Measurements from ENCODE around the gene CCDC88C. TPM values are rescaled to one million over a fixed set of nuclear protein-coding genes. Genes with fewer than 3 reads are reported as not detected.

Gene CCDC88C
- total RNA-seq, 6 experiments from 2014 or later = 0.09 to 0.61 (median 0.19) TPM; not detected in 3

GRCh38 chr14:91291786-91292405, 125.7 kb downstream of the CCDC88C start:
- H3K27me3 Mint-ChIP-seq (ENCODE audit: insufficient read depth) = peaks cover 22% of the 10 kb centered on the region
- no peak overlapping the region for H3K4me3 Mint-ChIP-seq
- no peaks in the 10 kb centered on the region for H3K4me1 Mint-ChIP-seq (ENCODE audit: low read depth)
- no peak for DNase-seq
- TF ChIP-seq CTCF (IDR thresholded peaks at IDR 0.05) = no peak
- no peaks in the 10 kb centered on the region for H3K9me3 Mint-ChIP-seq
- no peaks in the 10 kb centered on the region for H3K36me3 Mint-ChIP-seq (ENCODE audit: low read depth)
- H3K27ac Mint-ChIP-seq = no peak overlapping the region

DNA sequence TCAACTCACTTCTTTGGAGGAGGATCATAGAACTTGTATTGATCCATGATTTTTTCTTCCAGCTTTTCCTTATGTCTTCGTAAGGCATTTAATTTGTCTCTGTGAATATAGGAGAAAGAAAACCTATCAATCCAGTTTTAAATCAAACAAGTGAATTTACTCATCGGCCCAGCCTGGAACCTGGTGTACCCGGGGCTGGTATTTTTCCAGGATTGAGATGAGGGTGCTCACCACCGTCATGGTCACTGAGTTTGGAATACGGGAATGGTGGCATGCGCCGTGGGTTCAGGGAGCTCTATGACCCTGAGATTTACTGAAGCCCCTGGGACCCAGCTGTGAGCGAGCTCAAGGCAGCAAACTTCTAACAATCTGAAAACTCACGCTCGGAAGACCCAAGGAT, 126.6 kb downstream of the CCDC88C start:
- TF ChIP-seq CTCF (IDR thresholded peaks at IDR 0.05) = no peak
- Mint-ChIP-seq H3K36me3 (ENCODE audit: low read depth) (no peaks in the 10 kb centered on the region), H3K27me3 (ENCODE audit: insufficient read depth) (peaks cover 14% of the 10 kb centered on the region), H3K4me3 (no peak overlapping the region), H3K4me1 (ENCODE audit: low read depth) (0 out of 2 replicates have a peak, but pooled peaks cover 5% of the 10 kb centered on the region), H3K9me3 (no peaks in the 10 kb centered on the region), H3K27ac (no peak overlapping the region)
- no peak for DNase-seq

DNA sequence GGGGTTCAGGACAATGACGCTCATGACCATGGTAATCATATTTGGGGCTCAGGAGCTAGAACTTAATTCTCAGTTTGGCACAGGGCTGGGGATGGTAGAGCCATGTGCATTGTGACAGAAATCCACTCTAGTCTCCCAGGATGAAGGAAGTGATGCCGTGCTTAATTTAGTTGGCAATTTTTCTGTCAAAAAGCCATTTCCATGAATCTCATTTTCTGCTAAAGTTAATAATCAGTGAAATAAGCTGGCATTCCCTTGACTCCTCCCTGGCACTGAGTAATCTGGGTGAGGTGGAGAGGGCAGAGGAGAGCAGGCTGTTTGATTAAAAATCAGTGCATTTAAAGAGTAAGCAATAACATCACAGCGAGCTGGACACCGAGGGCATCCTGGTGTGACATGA, 128.2 kb downstream of the CCDC88C start:
- peaks cover 12% of the 10 kb centered on the region for H3K27me3 Mint-ChIP-seq (ENCODE audit: insufficient read depth)
- peaks cover 18% of the 10 kb centered on the region for H3K4me1 Mint-ChIP-seq (ENCODE audit: low read depth)
- no peaks in the 10 kb centered on the region for H3K9me3 Mint-ChIP-seq
- H3K4me3 Mint-ChIP-seq = no peak overlapping the region
- H3K27ac Mint-ChIP-seq = no peak overlapping the region
- H3K36me3 Mint-ChIP-seq (ENCODE audit: low read depth) = no peaks in the 10 kb centered on the region
- DNase-seq = no peak
- no peak for TF ChIP-seq CTCF (IDR thresholded peaks at IDR 0.05)

DNA sequence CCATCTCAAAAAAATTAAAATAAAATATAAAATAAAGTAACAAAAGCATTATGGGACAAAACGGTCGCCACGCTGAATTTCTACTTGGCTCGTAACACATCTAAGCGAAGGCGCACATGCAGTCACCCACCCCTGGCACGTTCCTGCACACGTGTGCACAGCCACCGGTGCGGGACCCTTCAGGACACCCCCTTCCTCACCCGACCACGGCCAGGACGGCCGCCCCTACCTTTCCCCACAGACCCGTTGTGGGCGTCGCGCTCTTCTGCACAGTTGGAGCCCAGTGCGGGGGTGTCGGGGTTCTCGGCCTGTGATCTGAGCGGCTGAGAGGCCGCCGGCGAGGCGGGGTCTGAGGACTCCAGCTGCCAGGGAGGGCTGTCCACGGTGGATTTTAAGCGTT, 128.7 kb downstream of the CCDC88C start:
- no peaks in the 10 kb centered on the region for H3K9me3 Mint-ChIP-seq
- DNase-seq = no peak
- no peak overlapping the region for H3K4me3 Mint-ChIP-seq
- H3K27me3 Mint-ChIP-seq (ENCODE audit: insufficient read depth) = peaks cover 12% of the 10 kb centered on the region
- H3K27ac Mint-ChIP-seq = no peak overlapping the region
- TF ChIP-seq CTCF (IDR thresholded peaks at IDR 0.05) = no peak
- H3K36me3 Mint-ChIP-seq (ENCODE audit: low read depth) = no peaks in the 10 kb centered on the region
- peaks cover 24% of the 10 kb centered on the region for H3K4me1 Mint-ChIP-seq (ENCODE audit: low read depth)

DNA sequence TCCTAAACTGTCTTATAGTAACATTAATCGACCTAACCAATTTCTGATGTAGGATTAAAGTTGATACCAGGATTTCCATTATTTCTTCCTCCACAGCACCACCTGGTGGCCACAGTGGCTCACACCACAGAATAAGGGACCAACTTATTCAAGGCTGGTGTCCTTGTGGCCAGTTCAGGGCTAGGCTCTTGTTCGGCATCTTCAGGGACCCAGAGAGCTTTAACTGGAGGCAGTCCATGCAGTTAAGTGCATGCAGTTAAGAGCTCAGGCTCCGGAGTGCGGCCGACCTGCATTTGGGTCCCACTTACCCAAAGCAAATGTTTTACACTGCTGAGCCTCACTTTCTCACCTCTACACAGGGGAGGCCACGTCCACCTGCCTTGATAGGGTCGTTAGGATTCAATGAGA, 131.1 kb downstream of the CCDC88C start:
- TF ChIP-seq CTCF (IDR thresholded peaks at IDR 0.05) = peak; percentile 97
- Mint-ChIP-seq H3K36me3 (ENCODE audit: low read depth) (no peaks in the 10 kb centered on the region), H3K27ac (no peak overlapping the region), H3K27me3 (ENCODE audit: insufficient read depth) (peaks cover 10% of the 10 kb centered on the region), H3K4me3 (no peak overlapping the region), H3K9me3 (no peaks in the 10 kb centered on the region; the same call in 1 of the 2 replicates), H3K4me1 (ENCODE audit: low read depth) (peaks cover 46% of the 10 kb centered on the region)
- peak; percentile 62 for DNase-seq

All from HFFc6 (cell line).